Aorta (tissue), 5 donors: ENCODE results near the gene ABTB2. TPM values are rescaled to one million over a fixed set of nuclear protein-coding genes. Genes with fewer than 3 reads are reported as not detected.

Experiments used
- ATAC-seq: fragments of 200-7000 bp; cut with Tn5 transposase; one replicate; pipeline ENCODE4 v1.9.1; 2022; ENCODE audit warnings: moderate library complexity; ENCODE audit not compliant: low FRiP score
- DNase-seq, 2 donors: peaks; one replicate each; pipeline ENCODE4 v3.0.0-alpha.2; 2020
- H3K27ac ChIP-seq, 2 donors: one replicate each; pipeline ENCODE4 v1.5.1; 2013; ENCODE audit warnings: low read length in 2 of 2, mild to moderate bottlenecking in 2 of 2, moderate library complexity in 2 of 2, control low read depth in 1 of 2, inconsistent platforms in 1 of 2, low read depth in 1 of 2
- H3K27me3 ChIP-seq, 2 donors: one replicate each; pipeline ENCODE4 v1.6.1; 2013; ENCODE audit warnings: control low read depth in 1 of 2, low read length in 1 of 2, mild to moderate bottlenecking in 1 of 2, moderate library complexity in 1 of 2; ENCODE audit not compliant: insufficient read depth in 2 of 2, control insufficient read depth in 1 of 2
- H3K36me3 ChIP-seq, 2 donors: one replicate each; pipeline ENCODE4 v1.6.1; 2013; ENCODE audit warnings: control low read depth in 1 of 2, low read length in 1 of 2, mild to moderate bottlenecking in 1 of 2; ENCODE audit not compliant: insufficient read depth in 2 of 2, control insufficient read depth in 1 of 2
- H3K4me1 ChIP-seq, 2 donors: one replicate each; pipeline ENCODE4 v1.6.1; 2013; ENCODE audit warnings: low read length in 2 of 2, control low read depth in 1 of 2, mild to moderate bottlenecking in 1 of 2, moderate library complexity in 1 of 2; ENCODE audit not compliant: insufficient read depth in 2 of 2, control insufficient read depth in 1 of 2
- H3K4me3 ChIP-seq, 2 donors: one replicate each; pipeline ENCODE4 v1.5.1; 2013; ENCODE audit warnings: low read length in 2 of 2, control low read depth in 1 of 2, mild to moderate bottlenecking in 1 of 2
- H3K9me3 ChIP-seq: one replicate; pipeline ENCODE4 v1.6.1; 2013; ENCODE audit warnings: mild to moderate bottlenecking, low read length; ENCODE audit not compliant: control insufficient read depth
- WGBS, 2 donors: extraction: QIAGEN DNeasy Blood & Tissue Kit; methylation state at CpG; one replicate each; pipeline ENCODE4 v1.1.7; 2013; 5-methylcytosine and 5-hydroxymethylcytosine counted together
- intact Hi-C, 2 donors: fragments of 100-400 bp; cut with DNase I; formaldehyde crosslinking; loops; one replicate each; pipeline versions ENCODE4 v1.14.2 to v1.15.0; 2022
- polyA plus RNA-seq, 2 donors: library from polyadenylated mRNA; stranded (reverse); fragments of 200-250 nt; gene quantifications; one replicate each; pipeline ENCODE4 v1.2.3, GENCODE V29; 2013
- total RNA-seq, 2 donors: library from RNA; stranded (reverse); fragmentation: NEBNext Ultra II Directional; extraction: Animal tissue kit (Norgen Biotek cat#: 25700); gene quantifications; one replicate each; pipeline ENCODE4 v1.2.1, GENCODE V29; 2021
- donor health status: healthy with polysubstance abuse.
- donor health status: Bipolar disorder and iron deficiency.
- donor health status: DM: no; HTN: no; CAD: no.
- donor health status: DM: no; HTN: no; CAD: no.
- donor health status: DM: yes; HTN: yes; CAD: no.

Gene ABTB2
- total and polyA plus RNA-seq, 4 donors, result 2.9 to 11.4 (median 6.9) TPM

- no peak overlapping the region for H3K27ac ChIP-seq
- H3K36me3 ChIP-seq, result no peaks in the 10 kb centered on the region
- ATAC-seq (no peak), DNase-seq (no peak)
- no peaks in the 10 kb centered on the region for H3K4me1 ChIP-seq
- H3K9me3 ChIP-seq, result peaks cover 2% of the 10 kb centered on the region
- no peak overlapping the region for H3K4me3 ChIP-seq
- intact Hi-C loops, result no loop called here
- WGBS, 2 donors, result 95 to 100% methylated on average over 1 of the region's 1 CpG
- no peaks in the 10 kb centered on the region for H3K27me3 ChIP-seq
These were observed 15.9 kb upstream of the ABTB2 start for GRCh38 chr11:34373727-34374126.

- no peak overlapping the region for H3K4me3 ChIP-seq
- H3K36me3 ChIP-seq, result no peaks in the 10 kb centered on the region
- intact Hi-C loops, result loop anchor here in 1 of 2 donors (10.0 kb wide), 1 partner anchor 512 kb away; no protein-coding TSS in a partner anchor
- H3K27ac ChIP-seq, result no peak overlapping the region
- H3K4me1 ChIP-seq, result no peaks in the 10 kb centered on the region
- no peaks in the 10 kb centered on the region for H3K9me3 ChIP-seq
- DNase-seq (no peak), ATAC-seq (no peak)
- H3K27me3 ChIP-seq, result no peaks in the 10 kb centered on the region
- 64 to 67% methylated on average over 2 of the region's 2 CpGs for WGBS, 2 donors
These were observed 8.7 kb upstream of the ABTB2 start for GRCh38 chr11:34366522-34366921.

- intact Hi-C loops, result loop anchor here (5.0 to 10.0 kb wide), 2 partner anchors 362 to 509 kb away; no protein-coding TSS in a partner anchor
- no peak for ATAC-seq
These were observed 6.3 kb upstream of the ABTB2 start for GRCh38 chr11:34364102-34364501.

DNA sequence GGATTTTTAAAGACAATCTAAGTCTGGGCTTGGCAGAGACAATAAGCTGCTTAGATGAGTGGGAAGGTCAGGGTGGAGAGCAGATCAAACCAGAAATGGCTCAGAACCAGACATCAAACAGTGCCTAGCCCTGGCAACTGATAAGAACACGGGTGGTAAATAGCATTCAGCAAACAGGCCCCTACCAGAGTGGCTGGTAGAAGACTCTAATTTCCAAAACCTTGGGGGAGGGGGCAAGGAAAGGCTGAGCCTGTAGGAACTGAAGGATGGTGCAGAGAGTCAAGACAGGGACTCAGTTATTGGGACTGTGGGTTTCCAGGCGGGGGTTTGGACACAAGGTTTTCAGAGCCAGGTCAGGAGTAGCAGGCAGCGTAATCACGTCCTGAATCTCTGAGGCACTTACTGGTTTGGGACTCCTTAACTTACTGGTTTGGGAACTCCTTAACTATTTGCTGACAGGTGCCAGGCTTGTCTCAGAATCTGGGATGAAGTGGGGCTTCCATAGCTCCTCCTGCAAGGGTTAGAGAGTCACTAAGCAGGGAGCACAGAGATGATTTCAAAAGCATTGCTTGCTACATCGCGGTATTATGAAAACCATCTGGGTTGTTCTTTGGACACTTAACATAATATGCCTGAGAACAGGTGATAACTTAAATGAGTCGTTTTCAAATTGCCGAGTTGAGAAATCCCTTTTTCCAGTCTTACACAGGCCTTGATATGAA, 5.7 kb upstream of the ABTB2 start:
- Histone ChIP-seq H3K36me3 (no peaks in the 10 kb centered on the region), H3K27me3 (no peaks in the 10 kb centered on the region), H3K9me3 (no peaks in the 10 kb centered on the region), H3K27ac (no peak overlapping the region), H3K4me3 (no peak overlapping the region), H3K4me1 (no peaks in the 10 kb centered on the region)
- 84% methylated on average over 8 of the region's 8 CpGs for WGBS, 2 donors
- ATAC-seq (no peak), DNase-seq (no peak)
- intact Hi-C loops, result loop anchor here (5.0 to 10.0 kb wide), 2 partner anchors 361 to 509 kb away; no protein-coding TSS in a partner anchor

More at GRCh38 chr11:34364102-34364501, 6.3 kb upstream of the ABTB2 start:
- no peaks in the 10 kb centered on the region for H3K27me3 ChIP-seq
- H3K9me3 ChIP-seq, result no peaks in the 10 kb centered on the region
- H3K4me1 ChIP-seq, result no peaks in the 10 kb centered on the region
- H3K36me3 ChIP-seq, result no peaks in the 10 kb centered on the region
- no peak for DNase-seq
- WGBS, 2 donors, result 74% methylated on average over 3 of the region's 3 CpGs
- no peak overlapping the region for H3K27ac ChIP-seq
- H3K4me3 ChIP-seq, result no peak overlapping the region

- intact Hi-C loops, result loop anchor here (5.0 to 10.0 kb wide), 2 partner anchors 358 to 505 kb away; no protein-coding TSS in a partner anchor
- Histone ChIP-seq H3K36me3 (no peaks in the 10 kb centered on the region), H3K27ac (no peak overlapping the region), H3K9me3 (no peaks in the 10 kb centered on the region), H3K27me3 (no peaks in the 10 kb centered on the region), H3K4me3 (no peak overlapping the region), H3K4me1 (peaks cover 0 to 3% of the 10 kb centered on the region in 2 donors)
- no peak for ATAC-seq
- no peak for DNase-seq
- 15 to 16% methylated on average over 1 of the region's 1 CpG for WGBS, 2 donors
These were observed 2.2 kb upstream of the ABTB2 start for GRCh38 chr11:34360046-34360445.

DNA sequence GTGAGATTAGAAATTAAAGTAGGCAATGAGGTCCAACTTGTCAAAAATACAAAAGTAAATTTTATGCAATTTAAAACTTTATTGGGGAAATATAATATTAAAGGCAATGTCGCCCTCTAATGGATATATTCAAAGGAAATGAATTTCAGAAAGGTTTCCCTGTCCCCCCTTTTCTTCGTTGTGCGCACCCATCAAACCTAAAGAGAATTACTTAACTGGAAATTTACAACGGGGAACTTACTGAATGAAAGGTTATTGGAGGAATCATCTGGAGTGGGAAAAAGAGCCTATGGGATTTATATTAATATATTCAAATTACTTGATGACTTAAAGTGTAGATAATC, 1.7 kb upstream of the ABTB2 start:
- Histone ChIP-seq H3K4me3 (no peak overlapping the region), H3K9me3 (no peaks in the 10 kb centered on the region), H3K27me3 (no peaks in the 10 kb centered on the region), H3K36me3 (no peaks in the 10 kb centered on the region), H3K4me1 (peaks cover 0 to 3% of the 10 kb centered on the region in 2 donors), H3K27ac (no peak overlapping the region)
- intact Hi-C loops, result loop anchor here (1.0 to 5.0 kb wide), 5 partner anchors 107 to 363 kb away; partner anchors contain the start of gene NAT10 (in 1 of the 2)
- DNase-seq (no peak), ATAC-seq (no peak)
- 1 to 2% methylated on average over 4 of the region's 4 CpGs for WGBS, 2 donors

DNA sequence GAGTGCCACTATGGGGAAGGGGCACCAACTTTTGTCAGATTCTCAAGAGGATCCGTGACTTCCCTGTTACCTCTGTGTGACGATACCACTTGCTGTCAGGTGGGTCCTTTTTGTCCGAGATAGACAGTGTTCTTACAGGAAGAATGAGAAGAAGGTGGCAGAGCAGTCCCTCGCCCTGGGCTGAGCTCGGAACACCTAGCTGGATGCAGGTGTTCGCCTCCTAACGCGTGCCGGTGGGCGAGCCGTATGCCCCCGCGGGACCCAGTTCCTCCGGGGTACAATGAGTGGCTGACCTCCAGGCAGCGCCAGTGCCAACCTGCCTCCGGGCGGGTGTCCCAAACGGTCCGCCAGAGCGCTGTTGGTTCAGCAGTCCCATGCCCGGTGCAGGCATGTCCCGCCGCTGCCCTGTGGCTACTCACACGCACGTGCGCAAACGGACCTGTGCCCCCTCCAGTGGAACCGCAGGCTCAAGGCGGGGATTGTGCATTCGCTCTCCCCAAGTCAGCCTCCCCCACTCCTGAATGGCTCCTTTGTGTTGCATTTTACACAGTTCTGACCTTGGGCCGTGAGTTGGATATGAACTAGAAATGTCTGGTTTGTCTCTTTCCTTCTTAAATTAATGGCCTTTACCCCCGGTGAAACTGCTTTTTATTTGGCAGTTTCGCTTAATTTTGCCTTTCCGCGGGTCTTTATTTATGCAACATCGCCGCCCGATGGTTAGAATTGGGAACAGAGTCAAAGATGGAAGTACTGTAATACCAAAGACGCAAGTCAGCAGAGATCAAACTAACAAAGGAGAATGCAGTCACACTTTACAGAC, 1.1 kb upstream of the ABTB2 start:
- peak overlapping the region in 1 of 2 donors; percentile 62 for H3K27ac ChIP-seq
- H3K4me3 ChIP-seq, result peak overlapping the region in 1 of 2 donors; percentile 30
- WGBS, 2 donors, result 0 to 1% methylated on average over 39 of the region's 39 CpGs
- peak; percentile 82 to 93 for DNase-seq
- peak; percentile 73 for ATAC-seq
- H3K4me1 ChIP-seq, result peaks cover 0 to 3% of the 10 kb centered on the region in 2 donors
- no peaks in the 10 kb centered on the region for H3K27me3 ChIP-seq
- intact Hi-C loops, result loop anchor here (1.0 to 5.0 kb wide), 5 partner anchors 107 to 362 kb away; partner anchors contain the start of gene NAT10 (in 1 of the 2)
- H3K36me3 ChIP-seq, result no peaks in the 10 kb centered on the region
- no peaks in the 10 kb centered on the region for H3K9me3 ChIP-seq

- peaks cover 0 to 3% of the 10 kb centered on the region in 2 donors for H3K4me1 ChIP-seq
- no peaks in the 10 kb centered on the region for H3K27me3 ChIP-seq
- 0 to 1% methylated on average over 24 to 25 of the region's 25 CpGs for WGBS, 2 donors
- H3K36me3 ChIP-seq, result no peaks in the 10 kb centered on the region
- peak overlapping the region in 1 of 2 donors; percentile 62 for H3K27ac ChIP-seq
- ATAC-seq (peak; percentile 68), DNase-seq (peak; percentile 74 to 89)
- intact Hi-C loops, result loop anchor here (2.0 to 5.0 kb wide), 4 partner anchors 106 to 361 kb away; partner anchors contain the start of gene NAT10 (in 1 of the 2)
- H3K9me3 ChIP-seq, result no peaks in the 10 kb centered on the region
- H3K4me3 ChIP-seq, result peak overlapping the region; percentile 2 to 23
These were observed 483 bp upstream of the ABTB2 start for GRCh38 chr11:34358258-34358727.
